GM19463 (cell line): Measurements from ENCODE around the gene RAC2.
"Not testable (repeated sequence)": the region's sequence is repeated elsewhere in the genome, so short reads cannot be mapped to it uniquely, and the experiment has no call there.

Experiments
- ATAC-seq: cut with Tn5 transposase; IDR thresholded peaks from one replicate; pipeline ENCODE4 v1.9.1; 2021; ENCODE audit warnings: mild to moderate bottlenecking, moderate library complexity; ENCODE audit not compliant: unreplicated experiment

The RAC2 gene

GRCh38 chr22:37208401-37209139, 35.5 kb downstream of the RAC2 start:
- no peak for ATAC-seq

- ATAC-seq = no peak
These were observed 36.1 kb downstream of the RAC2 start for GRCh38 chr22:37207981-37208380.

DNA sequence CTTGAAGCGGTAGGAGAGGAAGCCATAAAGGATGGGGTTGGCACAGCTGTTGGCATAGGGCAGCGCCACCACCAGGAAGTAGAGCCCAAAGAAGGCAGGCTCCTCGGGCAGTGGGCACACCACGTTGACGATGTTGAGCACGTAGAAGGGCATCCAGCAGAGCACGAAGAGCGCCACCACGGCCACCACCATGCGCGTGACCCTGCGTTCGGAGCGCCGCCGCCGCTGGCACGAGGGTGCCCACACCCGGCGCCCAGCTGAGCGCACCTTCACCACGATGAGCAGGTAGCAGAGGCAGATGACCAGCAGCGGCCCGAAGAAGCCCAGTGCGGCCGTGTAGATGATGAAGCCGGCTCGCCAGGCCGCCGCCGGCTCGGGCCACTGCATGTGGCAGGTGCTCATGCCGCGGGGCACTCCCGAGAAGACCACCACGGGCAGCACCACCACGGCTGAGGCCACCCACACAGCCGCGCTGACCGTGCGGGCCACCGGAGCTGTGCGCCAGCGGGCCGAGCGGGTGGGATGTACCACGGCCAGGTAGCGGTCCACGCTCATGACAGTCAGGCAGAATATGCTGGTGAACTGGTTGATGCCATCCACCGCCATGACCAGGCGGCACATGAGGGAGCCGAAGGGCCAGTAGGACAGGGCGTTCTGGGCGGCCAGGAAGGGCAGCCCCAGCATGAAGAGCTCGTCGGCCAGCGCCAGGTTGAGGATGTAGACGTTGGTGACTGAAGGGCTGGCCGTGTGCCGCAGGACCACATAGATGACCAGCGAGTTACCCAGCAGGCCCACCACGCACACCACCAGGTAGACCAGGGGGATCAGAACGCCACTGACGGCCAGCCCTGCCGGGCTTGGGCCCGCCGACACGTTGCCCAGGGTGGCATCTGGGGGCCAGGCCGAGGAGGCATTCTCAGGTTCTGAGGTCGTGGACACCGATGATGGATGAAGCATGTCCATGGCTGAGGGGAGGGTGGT, 36.9 kb downstream of the RAC2 start:
- no peak for ATAC-seq

DNA sequence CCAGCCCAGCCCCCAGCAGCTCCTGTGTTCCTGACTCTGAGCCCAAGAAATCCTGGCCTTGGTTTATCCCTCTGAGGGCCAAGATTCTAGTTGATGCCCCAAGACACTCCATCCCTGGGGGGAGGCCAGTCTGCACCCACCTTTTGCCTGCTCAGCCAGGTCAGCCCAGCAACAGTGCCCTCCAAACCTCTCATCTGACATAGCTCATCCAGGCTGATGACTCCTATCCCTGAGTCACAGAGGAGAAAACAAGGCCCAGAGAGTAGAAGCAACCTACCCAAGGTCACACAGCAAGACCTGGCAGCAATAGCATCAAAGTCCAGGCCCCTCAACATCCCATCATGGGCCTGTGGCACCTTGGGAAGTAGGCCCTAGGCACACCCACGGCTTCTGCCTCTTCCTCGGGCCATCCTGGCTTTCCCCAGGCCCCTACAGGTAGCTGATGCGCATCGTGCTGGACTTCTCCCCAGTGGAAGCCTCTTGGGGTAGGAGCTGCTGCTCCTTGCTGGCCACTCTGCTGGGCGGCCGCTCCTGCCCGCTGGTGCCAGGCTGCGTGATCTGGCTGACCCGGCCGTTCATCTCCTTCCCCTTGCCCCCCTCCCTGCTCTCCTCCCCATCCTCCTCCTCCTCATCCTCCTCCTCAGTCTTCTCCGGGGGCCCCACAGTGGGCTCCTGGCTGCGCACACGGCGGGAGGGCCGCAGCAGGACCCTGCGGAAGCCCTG, 37.8 kb downstream of the RAC2 start:
- no peak for ATAC-seq

- ATAC-seq = no peak
These were observed 39.0 kb downstream of the RAC2 start for GRCh38 chr22:37205046-37205445.

GRCh38 chr22:37204045-37204655, 39.9 kb downstream of the RAC2 start:
- no peak for ATAC-seq

- no peak for ATAC-seq
These were observed 40.6 kb downstream of the RAC2 start for GRCh38 chr22:37203354-37204044.

GRCh38 chr22:37202716-37203115, 41.4 kb downstream of the RAC2 start:
- ATAC-seq = no peak

- no peak for ATAC-seq
These were observed 42.0 kb downstream of the RAC2 start for GRCh38 chr22:37202001-37202555.

GRCh38 chr22:37201443-37201820, 42.6 kb downstream of the RAC2 start:
- ATAC-seq = not testable (repeated sequence)

- ATAC-seq = no peak
These were observed 44.3 kb downstream of the RAC2 start for GRCh38 chr22:37199760-37200108.

GRCh38 chr22:37199103-37199759, 44.8 kb downstream of the RAC2 start:
- ATAC-seq = peak; percentile 92

DNA sequence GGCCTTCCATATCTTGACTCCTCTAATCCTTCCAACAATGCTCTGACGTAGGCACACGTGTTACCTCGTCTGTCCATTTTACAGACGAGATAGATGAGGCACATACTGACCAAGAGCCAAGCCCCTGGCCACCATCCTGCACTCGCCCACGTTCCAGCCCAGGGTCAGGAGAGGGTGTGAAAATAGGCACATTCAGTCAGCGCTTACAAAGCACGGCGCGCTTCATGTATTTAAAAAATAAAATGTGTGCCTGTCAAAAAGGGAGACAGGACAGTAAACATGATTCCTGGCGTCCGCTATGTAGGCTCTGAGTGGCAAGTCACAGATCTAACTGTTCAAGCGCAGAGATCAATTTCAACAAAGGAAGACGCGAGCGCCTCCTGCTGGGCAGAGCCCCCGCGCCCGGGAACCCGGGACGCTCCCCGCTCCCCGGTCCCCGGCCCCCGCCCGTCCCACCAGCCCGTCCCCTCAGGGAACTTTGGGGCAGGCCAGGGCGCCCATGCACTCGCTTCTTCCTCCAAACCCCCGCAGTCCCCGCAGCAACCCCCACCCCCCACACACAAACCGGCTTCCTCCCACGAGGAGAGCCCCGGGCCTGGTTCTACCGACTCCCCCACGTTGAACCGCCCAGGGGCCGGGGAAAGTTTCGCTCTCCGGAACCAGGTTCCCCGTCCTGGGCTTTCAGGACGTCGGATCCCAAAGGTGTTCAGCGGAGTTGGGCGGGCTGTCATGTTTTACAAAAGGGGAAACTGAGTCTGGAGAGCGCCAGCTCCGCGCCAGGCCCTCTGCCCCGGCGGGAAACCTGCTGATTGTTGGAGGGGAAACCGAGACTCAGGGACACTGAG, 45.6 kb downstream of the RAC2 start:
- ATAC-seq = no peak

- ATAC-seq = no peak
These were observed 46.4 kb downstream of the RAC2 start for GRCh38 chr22:37197451-37198257.

- no peak for ATAC-seq
These were observed 47.3 kb downstream of the RAC2 start for GRCh38 chr22:37196539-37197450.

- no peak for ATAC-seq
These were observed 48.1 kb downstream of the RAC2 start for GRCh38 chr22:37195921-37196320.

GRCh38 chr22:37194750-37195149, 49.3 kb downstream of the RAC2 start:
- no peak for ATAC-seq
